Gastroesophageal sphincter (tissue), 3 donors: ENCODE results near the gene RRBP1.

Experiments used
- CTCF ChIP-seq, 4 experiments: fragments of 200-600 bp in 2 of 4; fragments of 450-650 bp in 2 of 4; sonication (generic) in 1 of 4; IDR thresholded peaks; one replicate each; pipeline ENCODE4 v1.5.1; 2017 to 2019; ENCODE audit warnings: antibody characterized with exemption in 4 of 4, mild to moderate bottlenecking in 2 of 4, moderate library complexity in 2 of 4
- EP300 ChIP-seq: sonication (generic); formaldehyde crosslinking; IDR thresholded peaks from one replicate; pipeline ENCODE4 v1.6.1; 2017; ENCODE audit warnings: antibody characterized with exemption, mild to moderate bottlenecking

- no peak for TF ChIP-seq EP300
- TF ChIP-seq CTCF (IDR thresholded peaks at IDR 0.05) = no peak
Measured at GRCh38 chr20:17671011-17671410, 11.0 kb downstream of the RRBP1 start.
